GM11168 (cell line): ENCODE results near the gene DLGAP1.
"Not testable (repeated sequence)": the region's sequence is repeated elsewhere in the genome, so short reads cannot be mapped to it uniquely, and the experiment has no call there.

ENCODE experiments used
- in situ Hi-C: fragments of 300-500 bp; cut with MboI; formaldehyde crosslinking; loops from one replicate; pipeline ENCODE4 v1.12.0; 2022; ENCODE audit warnings: low sequenced_read_pairs; ENCODE audit not compliant: unreplicated experiment

DLGAP1 gene

DNA sequence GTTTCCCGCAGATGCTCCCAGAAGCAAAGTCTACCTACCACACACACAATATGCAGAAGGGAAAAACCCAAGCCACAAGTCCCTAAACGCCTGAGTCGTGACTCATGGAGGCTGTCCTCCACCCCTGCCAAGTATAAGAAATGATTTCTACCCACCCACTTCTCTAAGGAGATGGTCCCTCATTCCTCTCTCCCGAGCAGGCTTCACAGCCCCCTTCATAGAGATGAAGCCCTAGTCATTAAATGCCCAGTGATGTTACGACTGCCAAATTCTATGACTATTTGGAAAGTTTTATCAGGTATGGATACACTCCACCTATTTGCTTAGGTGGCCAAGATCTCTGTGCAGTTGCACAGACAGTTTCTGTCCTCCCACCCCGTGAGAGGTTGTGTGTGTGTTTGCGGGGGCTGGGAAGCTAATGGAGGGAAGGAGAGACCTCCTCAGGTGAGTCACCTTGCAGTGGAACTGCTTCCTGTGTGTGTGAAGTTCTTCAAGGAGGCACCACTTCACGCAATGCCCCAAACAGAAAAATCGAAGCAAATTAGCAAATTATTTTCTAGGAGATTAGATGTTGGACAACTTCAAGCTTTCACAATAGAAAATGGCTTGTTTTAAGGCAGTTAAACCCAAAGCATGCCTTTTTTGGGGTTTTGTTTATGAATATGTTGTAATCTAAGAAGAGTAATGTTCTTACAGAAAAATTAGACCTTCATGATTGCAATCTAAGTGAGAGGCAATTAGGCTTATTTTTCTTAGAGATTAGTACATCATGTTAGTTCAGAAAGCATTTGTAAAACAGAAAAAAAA lies 830.0 kb downstream of the DLGAP1 start:
- in situ Hi-C loops = no loop called here

DNA sequence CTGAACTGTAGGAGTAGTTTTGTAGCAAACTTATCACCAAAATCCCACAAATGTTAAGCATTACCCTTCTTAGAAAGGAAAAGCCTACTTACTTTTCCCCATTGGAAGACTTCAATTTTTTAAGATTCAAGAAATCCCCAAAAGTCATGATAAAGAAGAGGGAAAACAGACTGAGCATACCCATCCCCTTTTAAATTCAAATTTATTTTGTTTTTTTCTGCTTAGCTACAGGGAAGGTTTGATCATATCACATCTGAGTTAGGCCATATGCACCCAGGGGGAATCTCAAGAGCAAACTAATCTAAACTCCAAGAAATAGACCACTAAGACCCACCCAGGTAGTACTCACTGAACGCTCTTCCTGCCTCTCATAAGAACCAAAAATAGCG lies 830.6 kb downstream of the DLGAP1 start:
- in situ Hi-C loops = no loop called here

DNA sequence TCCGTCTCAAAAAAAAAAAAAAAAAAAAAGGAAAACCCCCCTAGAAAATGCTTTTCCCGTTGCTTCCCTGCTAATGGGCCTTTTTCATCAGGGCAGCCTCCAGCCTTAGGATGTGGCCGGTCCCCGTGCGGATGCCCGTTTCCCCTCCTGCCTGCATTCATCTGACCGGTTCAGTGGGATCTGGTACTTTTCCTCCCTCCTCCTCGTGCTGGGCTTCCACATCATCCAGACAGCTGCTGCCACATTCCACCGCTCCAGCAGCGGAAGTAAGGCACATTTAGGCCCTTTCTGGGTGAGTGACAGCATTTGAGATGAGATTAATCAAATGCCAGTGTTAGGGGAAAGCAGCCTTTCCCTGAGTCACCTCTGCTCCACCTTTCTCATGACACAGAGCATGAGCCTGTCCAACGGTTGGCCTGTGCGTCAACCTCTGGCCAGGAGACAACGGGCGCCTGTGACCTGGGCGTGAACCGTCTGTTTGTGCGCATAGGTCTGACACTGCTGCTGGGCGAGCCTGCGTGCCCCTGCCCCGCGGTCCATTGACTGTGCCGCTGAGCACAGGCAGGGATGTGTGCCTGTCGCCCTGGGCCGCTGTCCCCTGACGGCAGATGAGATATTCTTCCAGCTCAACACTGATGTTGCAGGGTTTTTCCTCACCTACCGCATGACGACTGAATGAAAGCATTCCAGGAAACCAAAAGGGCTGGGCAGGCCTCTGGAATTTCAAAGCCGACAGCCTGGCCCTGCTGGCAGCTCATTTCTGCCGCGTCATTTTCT lies 831.1 kb downstream of the DLGAP1 start:
- in situ Hi-C loops = no loop called here

- in situ Hi-C loops = no loop called here
Measured at GRCh38 chr18:3620146-3621119, 834.7 kb downstream of the DLGAP1 start.

GRCh38 chr18:3619746-3620145 lies 835.4 kb downstream of the DLGAP1 start:
- in situ Hi-C loops = no loop called here

- in situ Hi-C loops = no loop called here
Measured at GRCh38 chr18:3619222-3619621, 835.9 kb downstream of the DLGAP1 start.

DNA sequence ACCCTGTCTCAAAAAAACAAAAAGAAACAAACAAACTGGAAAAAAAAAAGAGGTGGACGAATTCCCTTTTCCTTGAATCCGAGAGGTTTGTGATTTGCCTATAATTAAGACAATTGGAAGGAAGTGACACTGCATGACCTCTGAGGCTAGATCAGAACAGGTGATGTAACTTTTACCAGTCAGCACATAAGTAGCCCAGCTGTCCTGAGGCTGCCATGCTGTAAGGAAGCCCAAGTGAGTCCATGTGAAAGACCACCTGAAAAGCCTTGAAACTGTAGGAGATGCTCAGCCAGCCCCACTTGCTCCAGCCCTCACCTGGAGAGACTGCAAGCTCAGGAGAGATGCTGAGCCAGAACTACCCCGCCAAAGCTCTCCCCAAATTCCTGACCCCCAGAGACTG lies 838.4 kb downstream of the DLGAP1 start:
- in situ Hi-C loops = no loop called here

GRCh38 chr18:3616142-3616541 lies 839.0 kb downstream of the DLGAP1 start:
- in situ Hi-C loops = no loop called here

DNA sequence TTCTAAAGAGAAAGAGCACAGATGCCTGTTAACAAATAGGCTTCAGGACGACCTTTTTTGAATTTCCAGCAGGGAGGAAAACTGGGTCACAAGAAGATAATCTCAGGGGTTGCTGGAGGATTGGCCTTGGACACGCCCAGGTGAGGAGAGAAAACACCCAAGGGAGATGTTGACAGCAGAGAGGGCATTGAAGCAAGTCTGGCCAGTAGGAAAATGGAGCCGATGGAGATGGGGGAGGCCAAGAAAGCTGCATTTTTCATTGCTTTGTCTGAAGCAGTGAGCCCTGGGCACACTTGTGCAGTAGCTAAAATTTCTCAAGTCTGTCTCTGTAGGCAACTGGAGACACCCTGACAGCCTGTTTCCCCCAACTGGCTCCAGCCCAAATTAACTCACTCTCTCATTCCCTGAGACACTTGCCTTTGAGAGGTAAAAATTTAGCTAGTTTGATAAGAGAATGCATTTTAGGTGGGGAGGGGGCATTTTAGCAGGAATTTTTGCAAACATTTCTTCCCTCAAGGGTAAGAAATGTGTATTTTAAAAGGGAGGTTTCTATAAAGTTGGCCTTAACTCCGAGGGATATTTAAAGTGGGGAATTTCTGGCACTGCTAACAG lies 839.6 kb downstream of the DLGAP1 start:
- in situ Hi-C loops = no loop called here

DNA sequence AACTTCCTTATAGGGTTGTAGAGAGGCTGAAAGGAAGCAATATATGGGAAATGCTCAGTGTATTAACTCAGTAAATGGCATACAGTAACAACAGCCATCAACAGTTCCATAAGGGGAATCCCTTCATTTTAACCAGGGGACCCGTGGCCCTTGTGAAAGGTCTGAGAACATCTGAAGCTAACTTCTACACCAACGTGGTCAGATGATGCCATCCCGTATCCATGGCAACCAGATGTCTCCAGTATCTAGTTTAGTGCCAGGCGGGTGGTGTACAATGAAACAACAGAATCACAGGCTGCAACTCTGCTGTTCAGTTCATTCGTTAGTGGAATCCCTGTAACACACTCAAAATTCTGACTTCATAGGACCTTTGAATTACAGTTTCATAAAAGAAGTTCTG lies 842.8 kb downstream of the DLGAP1 start:
- in situ Hi-C loops = no loop called here

GRCh38 chr18:3611313-3612090 lies 843.6 kb downstream of the DLGAP1 start:
- in situ Hi-C loops = no loop called here

DNA sequence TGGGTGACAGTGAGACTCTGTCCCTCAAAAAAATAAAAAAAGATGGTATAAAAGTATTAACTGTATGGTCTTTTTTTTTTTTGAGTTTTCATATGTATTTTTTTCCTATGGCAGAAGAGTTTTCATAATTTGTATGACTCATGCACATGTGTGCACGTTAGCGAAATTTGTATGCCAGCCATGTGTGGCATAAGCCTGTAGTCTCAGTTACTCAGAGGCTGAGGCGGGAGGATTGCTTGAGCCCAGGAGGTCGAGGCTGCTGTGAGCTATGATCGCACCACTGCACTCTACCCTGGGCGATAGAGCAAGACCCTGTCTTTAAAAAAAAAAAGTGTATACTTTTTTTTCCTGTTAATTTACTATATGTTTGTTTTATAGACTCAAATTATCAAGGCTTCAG lies 844.3 kb downstream of the DLGAP1 start:
- in situ Hi-C loops = no loop called here

DNA sequence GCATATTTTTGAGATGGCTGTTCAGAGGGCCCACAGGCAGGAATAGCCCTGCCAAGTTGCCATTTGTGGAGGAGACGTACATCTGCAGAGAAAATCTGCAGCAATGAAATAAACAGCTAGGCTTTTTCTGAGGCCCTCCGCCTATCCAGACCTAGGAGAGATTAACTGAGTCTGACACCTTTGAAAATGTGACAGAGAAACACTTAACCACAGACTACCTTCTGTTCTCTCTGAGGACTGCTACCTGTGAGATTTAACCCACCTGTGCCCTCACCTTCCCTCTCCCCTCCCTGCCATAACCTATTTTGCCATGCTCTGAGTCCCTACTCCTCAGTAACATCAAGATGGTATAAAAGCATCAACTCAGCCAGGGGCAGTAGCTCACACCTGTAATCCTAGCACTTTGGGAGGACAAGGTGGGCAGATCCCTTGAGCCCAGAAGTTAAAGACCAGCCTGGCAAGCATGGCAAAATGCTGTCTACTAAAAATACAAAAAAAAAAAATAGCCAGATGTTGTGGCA lies 844.9 kb downstream of the DLGAP1 start:
- in situ Hi-C loops = no loop called here

GRCh38 chr18:3608488-3608887 lies 846.6 kb downstream of the DLGAP1 start:
- in situ Hi-C loops = no loop called here

GRCh38 chr18:3608099-3608453 lies 847.0 kb downstream of the DLGAP1 start:
- in situ Hi-C loops = not testable (repeated sequence)

- in situ Hi-C loops = no loop called here
Measured at GRCh38 chr18:3607309-3608098, 847.6 kb downstream of the DLGAP1 start.

DNA sequence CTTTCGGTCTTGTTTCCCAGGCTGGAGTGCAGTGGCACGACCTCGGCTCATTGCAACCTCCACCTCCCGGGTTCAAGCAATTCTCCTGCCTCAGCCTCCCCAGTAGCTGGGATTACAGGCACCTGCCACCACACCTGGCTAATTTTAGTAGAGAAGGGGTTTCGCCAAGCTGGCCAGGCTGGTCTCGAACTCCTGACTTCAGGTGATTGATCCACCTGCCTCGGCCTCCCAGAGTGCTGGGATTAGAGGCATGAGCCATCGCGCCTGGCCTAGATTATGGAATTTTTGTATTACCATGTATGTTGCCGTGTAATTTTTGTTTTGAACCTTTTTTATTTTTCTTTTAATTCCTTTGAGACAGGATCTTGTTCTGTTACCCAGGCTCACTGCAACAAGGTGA lies 848.2 kb downstream of the DLGAP1 start:
- in situ Hi-C loops = not testable (repeated sequence)

GRCh38 chr18:3605954-3606443 lies 849.1 kb downstream of the DLGAP1 start:
- in situ Hi-C loops = no loop called here
